Mesothelial cell of epicardium (in vitro differentiated cells): ENCODE results near the gene DLK1. TPM values are rescaled to one million over a fixed set of nuclear protein-coding genes. Genes with fewer than 3 reads are reported as not detected.

Experiments used
- DNase-seq, 2 experiments: peaks; one replicate each; pipeline ENCODE4 v3.0.0; 2021; ENCODE audit warnings: low spot score in 2 of 2; ENCODE audit not compliant: unreplicated experiment in 2 of 2
- H3K27ac Mint-ChIP-seq: 2 replicates; pipeline ENCODE4 v1.8.0; 2021; ENCODE audit warnings: mixed read lengths
- H3K27me3 Mint-ChIP-seq: 2 replicates; pipeline ENCODE4 v1.8.0; 2021; ENCODE audit warnings: low read depth, mixed read lengths
- H3K36me3 Mint-ChIP-seq: 2 replicates; pipeline ENCODE4 v1.8.0; 2021; ENCODE audit warnings: mixed read lengths
- H3K4me1 Mint-ChIP-seq: 2 replicates; pipeline ENCODE4 v1.8.0; 2021; ENCODE audit warnings: mixed read lengths
- H3K4me3 Mint-ChIP-seq: 2 replicates; pipeline ENCODE4 v1.8.0; 2021; ENCODE audit warnings: mild to moderate bottlenecking, moderate library complexity, mixed read lengths
- H3K9me3 Mint-ChIP-seq: 2 replicates; pipeline ENCODE4 v1.8.0; 2021; ENCODE audit warnings: mixed read lengths
- CTCF ChIP-seq: fragments of 200-600 bp; sonication (generic); IDR thresholded peaks from one replicate; pipeline ENCODE4 v1.5.0; 2021; ENCODE audit warnings: antibody characterized with exemption; ENCODE audit not compliant: unreplicated experiment
- total RNA-seq: library from RNA; stranded (reverse); gene quantifications from 3 replicates; pipeline ENCODE4 v1.2.1, GENCODE V29; 2021

The DLK1 gene
- total RNA-seq, 1 donor from 2014 or later = 1,080 TPM

- peak overlapping the region; percentile 75 for H3K4me3 Mint-ChIP-seq
- no peaks in the 10 kb centered on the region for H3K36me3 Mint-ChIP-seq
- peak overlapping the region; percentile 6 for H3K27ac Mint-ChIP-seq
- TF ChIP-seq CTCF = no peak
- H3K27me3 Mint-ChIP-seq = peaks cover 52% of the 10 kb centered on the region
- no peaks in the 10 kb centered on the region for H3K9me3 Mint-ChIP-seq
- H3K4me1 Mint-ChIP-seq = peaks cover 56% of the 10 kb centered on the region
- no peak for DNase-seq
Measured at GRCh38 chr14:100727086-100727872, 587 bp downstream of the DLK1 start.

GRCh38 chr14:100727873-100728240 is 1.2 kb downstream of the DLK1 start:
- Mint-ChIP-seq H3K27me3 (peaks cover 54% of the 10 kb centered on the region), H3K4me1 (peaks cover 58% of the 10 kb centered on the region), H3K27ac (peak overlapping the region; percentile 15), H3K9me3 (no peaks in the 10 kb centered on the region), H3K36me3 (no peaks in the 10 kb centered on the region), H3K4me3 (peak overlapping the region; percentile 75)
- DNase-seq = no peak
- TF ChIP-seq CTCF = no peak

- Mint-ChIP-seq H3K36me3 (no peaks in the 10 kb centered on the region), H3K4me1 (peaks cover 52% of the 10 kb centered on the region), H3K27me3 (peaks cover 52% of the 10 kb centered on the region), H3K9me3 (no peaks in the 10 kb centered on the region), H3K27ac (no peak overlapping the region), H3K4me3 (peak overlapping the region; percentile 41)
- TF ChIP-seq CTCF = no peak
- no peak for DNase-seq
Measured at GRCh38 chr14:100728962-100729361, 2.3 kb downstream of the DLK1 start.

GRCh38 chr14:100729982-100730381 is 3.3 kb downstream of the DLK1 start:
- peaks cover 45% of the 10 kb centered on the region for H3K27me3 Mint-ChIP-seq
- H3K9me3 Mint-ChIP-seq = no peaks in the 10 kb centered on the region
- no peak for TF ChIP-seq CTCF
- no peak overlapping the region for H3K27ac Mint-ChIP-seq
- peaks cover 46% of the 10 kb centered on the region for H3K4me1 Mint-ChIP-seq
- no peaks in the 10 kb centered on the region for H3K36me3 Mint-ChIP-seq
- peak overlapping the region; percentile 13 for H3K4me3 Mint-ChIP-seq
- DNase-seq = no peak

- DNase-seq = no peak
- TF ChIP-seq CTCF = no peak
- H3K27ac Mint-ChIP-seq = no peak overlapping the region
- no peak overlapping the region for H3K4me3 Mint-ChIP-seq
- H3K27me3 Mint-ChIP-seq = peaks cover 39% of the 10 kb centered on the region
- peaks cover 46% of the 10 kb centered on the region for H3K4me1 Mint-ChIP-seq
- peaks cover 3% of the 10 kb centered on the region for H3K36me3 Mint-ChIP-seq
- H3K9me3 Mint-ChIP-seq = no peaks in the 10 kb centered on the region
Measured at GRCh38 chr14:100730581-100730980, 3.9 kb downstream of the DLK1 start.
